ENCODE data around the gene EHMT1. TPM values are rescaled to one million over a fixed set of nuclear protein-coding genes. Genes with fewer than 3 reads are reported as not detected.

Gene EHMT1
- polyA plus RNA-seq, 1 donor: 40.4 TPM

- no peak for DNase-seq (ENCODE audit: low read depth)
Measured at GRCh38 chr9:137825324-137825989, 206.7 kb downstream of the EHMT1 start.

- DNase-seq (ENCODE audit: low read depth): no peak
Measured at GRCh38 chr9:137827908-137828526, 209.2 kb downstream of the EHMT1 start.

GRCh38 chr9:137828527-137829259, 209.9 kb downstream of the EHMT1 start:
- peak; percentile 2 for DNase-seq (ENCODE audit: low read depth)

DNA sequence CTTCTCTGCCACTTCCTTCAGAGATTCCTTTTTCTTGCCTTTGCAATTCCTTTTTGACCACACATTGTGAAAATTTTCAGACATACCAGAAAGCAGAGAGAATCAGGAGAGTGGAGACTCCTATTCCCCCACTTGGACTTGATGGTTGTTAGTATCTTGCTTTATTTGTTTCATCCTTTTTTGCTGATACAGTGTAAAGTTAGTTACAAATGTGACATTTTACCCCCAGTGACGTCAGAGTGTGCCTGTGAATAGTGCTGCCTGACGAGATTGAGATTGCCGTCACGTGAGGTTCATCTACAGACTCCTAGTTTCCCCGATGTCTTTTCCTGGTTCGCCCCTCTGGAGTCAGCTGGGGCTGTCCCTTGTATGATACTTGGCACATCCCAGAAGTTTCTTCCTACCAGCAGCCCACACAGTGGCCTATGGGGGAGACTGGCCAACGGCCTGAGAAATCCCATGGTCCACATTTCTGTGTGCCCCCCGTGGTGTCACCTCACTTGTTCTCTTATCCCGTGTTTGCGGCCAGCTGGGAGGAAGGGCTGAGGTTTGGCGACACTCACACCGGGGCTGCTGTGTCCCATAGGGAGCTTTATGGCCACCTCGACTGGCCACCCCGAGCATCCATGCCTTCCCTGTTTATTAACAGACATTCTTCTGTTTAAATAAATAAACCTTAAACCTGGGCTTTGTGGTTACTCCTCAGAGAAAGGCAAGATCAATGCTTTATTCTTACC, 210.6 kb downstream of the EHMT1 start:
- DNase-seq (ENCODE audit: low read depth): no peak

DNA sequence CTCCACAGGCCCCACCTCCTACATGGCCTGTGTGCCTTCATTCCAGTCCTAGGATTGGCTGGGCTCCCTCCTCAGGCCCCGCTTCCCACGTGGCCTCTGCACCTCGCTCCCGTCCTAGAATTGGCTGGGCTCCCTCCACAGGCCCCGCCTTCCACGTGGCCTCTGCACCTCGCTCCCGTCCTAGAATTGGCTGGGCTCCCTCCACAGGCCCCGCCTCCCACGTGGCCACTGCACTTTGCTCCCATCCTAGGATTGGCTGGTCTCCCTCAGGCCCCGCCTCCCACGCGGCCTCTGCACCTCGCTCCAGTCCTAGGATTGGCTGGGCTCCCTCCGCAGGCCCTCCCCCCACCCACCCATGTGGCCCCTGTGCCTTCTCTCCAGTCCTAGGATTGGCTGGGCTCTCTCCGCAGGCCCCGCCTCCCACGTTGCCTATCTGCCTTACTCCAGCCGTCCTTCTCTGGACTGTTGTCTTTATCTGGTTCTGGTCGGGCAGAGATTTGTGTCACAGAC, 213.4 kb downstream of the EHMT1 start:
- no peak for DNase-seq (ENCODE audit: low read depth)

GRCh38 chr9:137832830-137833590, 214.2 kb downstream of the EHMT1 start:
- no peak for DNase-seq (ENCODE audit: low read depth)

GRCh38 chr9:137833721-137834613, 215.2 kb downstream of the EHMT1 start:
- DNase-seq (ENCODE audit: low read depth): no peak

- no peak for DNase-seq (ENCODE audit: low read depth)
Measured at GRCh38 chr9:137834846-137835546, 216.2 kb downstream of the EHMT1 start.

DNA sequence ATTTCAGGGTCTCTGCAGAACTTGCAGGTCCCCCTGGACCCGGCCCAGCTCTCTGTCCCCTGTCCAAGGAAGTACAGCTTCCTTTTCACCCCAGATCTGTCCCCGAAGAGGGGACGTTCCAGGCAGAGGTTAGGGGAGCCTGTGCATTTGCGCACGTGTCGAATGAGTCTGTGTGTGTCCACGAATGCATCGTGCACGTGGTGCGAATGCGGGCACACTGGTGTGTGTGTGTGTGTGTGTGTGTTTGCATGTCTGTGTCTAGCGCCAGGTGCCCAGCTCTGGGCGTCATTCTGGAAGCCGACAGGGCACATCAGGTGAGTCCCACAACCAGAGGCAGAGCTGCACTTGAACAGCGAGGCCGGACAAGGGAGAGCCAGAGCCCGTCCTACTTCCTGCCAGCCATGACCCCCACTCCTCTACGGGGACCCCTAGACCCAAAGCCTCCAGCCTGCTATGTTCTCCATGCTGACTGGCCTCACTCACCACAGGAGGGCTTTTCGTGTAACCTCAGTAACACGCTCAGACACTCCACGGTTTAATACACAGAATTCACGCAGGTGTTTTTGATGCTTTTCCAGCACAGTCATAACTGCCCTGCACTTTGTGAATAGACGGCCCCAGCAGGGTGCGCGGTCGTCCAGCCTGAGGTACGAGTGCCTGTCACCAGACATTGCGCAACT, 217.5 kb downstream of the EHMT1 start:
- DNase-seq (ENCODE audit: low read depth): no peak

DNA sequence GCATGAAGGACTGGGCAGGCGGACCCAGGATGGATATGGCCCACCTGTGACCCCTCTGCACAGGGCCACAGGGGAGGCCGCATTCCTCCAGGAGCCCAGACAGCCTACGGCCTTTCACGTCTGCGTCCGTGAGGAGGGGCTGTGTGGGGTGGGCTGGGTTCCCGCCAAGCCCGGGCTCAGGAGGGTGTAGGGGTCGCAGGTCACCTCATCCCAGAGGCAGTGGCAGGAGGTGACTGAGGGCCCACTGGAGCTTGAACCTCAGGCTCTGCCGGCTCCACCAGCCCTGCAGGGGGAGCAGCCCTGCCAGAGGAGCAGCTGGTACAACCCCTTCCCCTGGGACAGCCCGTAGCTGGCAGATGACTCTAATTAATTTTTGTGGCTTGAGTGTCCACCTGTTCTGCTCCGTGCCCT, 218.0 kb downstream of the EHMT1 start:
- no peak for DNase-seq (ENCODE audit: low read depth)

DNA sequence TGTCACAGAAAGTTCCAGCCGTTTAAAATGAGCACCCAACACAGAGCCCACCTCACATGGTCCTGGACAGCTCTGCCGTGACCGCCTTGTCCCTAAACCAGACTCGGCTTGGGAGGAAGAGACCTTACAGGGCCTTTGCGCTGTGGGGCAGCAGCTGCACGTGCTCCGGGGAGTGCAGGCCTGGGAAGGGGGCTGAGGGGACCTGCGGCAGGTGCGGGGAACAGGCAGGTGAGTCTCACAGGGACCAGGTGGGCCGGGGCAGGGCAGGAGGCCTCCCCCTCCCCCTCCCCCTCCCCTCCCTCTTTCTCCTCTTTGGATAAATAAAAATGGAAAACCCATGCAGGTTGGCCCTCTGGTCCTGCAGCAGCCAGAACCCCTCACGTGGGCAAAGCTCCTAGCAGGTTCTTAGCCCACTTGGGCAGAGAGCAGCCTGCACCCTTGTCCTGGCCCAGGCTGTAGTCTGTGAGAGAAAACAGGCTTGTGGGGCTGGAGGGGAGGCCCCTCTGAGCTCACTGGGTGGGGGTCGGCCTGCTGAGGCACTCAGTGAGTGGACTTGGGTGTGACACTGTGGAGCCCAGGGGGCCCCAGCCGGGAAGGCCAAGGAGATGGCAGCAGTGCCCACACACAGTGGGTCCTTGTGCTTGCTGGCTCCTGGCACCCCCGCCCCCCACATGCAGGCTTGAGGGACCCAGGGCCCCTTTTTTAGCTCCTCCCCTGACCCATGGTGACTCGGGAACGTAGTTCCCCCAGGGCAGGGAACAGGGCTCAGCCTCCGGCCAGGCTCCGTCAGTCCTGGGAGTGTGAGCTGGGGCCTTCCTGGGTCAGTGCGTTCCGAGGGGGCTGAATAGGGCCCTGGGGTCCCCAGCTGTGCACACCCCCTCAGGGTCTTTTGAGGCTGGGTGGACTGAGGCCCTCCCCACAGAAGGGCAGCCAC, 218.8 kb downstream of the EHMT1 start:
- no peak for DNase-seq (ENCODE audit: low read depth)

- DNase-seq (ENCODE audit: low read depth): no peak
Measured at GRCh38 chr9:137838576-137838975, 219.8 kb downstream of the EHMT1 start.

DNA sequence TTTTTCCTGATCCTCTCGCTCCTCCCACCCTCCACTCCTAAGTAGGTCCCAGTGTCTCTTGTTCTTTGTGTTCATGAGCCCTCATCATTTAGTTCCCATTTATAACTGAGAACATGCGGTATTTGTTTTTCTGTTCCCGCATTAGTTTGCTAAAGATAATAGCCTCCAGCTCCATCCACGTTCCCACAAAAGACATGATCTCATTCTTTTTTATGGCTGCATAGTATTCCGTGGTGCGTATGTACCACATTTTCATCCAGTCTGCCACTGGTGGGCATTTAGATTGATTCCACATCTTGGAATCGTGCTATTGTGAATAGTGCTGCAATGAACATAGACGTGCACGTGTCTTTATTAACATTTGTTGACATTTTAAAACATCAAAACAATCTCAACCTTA, 224.6 kb downstream of the EHMT1 start:
- no peak for DNase-seq (ENCODE audit: low read depth)

GRCh38 chr9:137851516-137852267, 232.9 kb downstream of the EHMT1 start:
- no peak for DNase-seq (ENCODE audit: low read depth)

GRCh38 chr9:137853392-137853995, 234.7 kb downstream of the EHMT1 start:
- no peak for DNase-seq (ENCODE audit: low read depth)

- DNase-seq (ENCODE audit: low read depth): no peak
Measured at GRCh38 chr9:137860361-137860760, 241.6 kb downstream of the EHMT1 start.

Measured in forelimb muscle (tissue), 1 donor.